Measurements from ENCODE around the gene KRTAP4-12. TPM values are rescaled to one million over a fixed set of nuclear protein-coding genes. Genes with fewer than 3 reads are reported as not detected.
"Not testable (repeated sequence)": the region's sequence is repeated elsewhere in the genome, so short reads cannot be mapped to it uniquely, and the experiment has no call there.

KRTAP4-12 gene
- total RNA-seq, 2 experiments from 2014 or later: not detected

GRCh38 chr17:41151525-41151924 lies 27.5 kb upstream of the KRTAP4-12 start:
- ATAC-seq (ENCODE audit: poor library complexity): no peak
- no peak for DNase-seq
- H3K9me3 ChIP-seq (ENCODE audit: control insufficient read depth in 1 of 2, insufficient read depth in 1 of 2, low read length in 2 of 2): no peaks in the 10 kb centered on the region
- POLR2A ChIA-PET: interaction anchor here (0.7 kb wide), 1 partner anchor 27 kb away, joined by 3 read pairs; the partner anchor contains the start of gene KRTAP4-12
- H3K4me3 Mint-ChIP-seq: no peak overlapping the region
- no peaks in the 10 kb centered on the region for H3K9me3 Mint-ChIP-seq
- H3K4me1 Mint-ChIP-seq (ENCODE audit: low read depth): peaks cover 4% of the 10 kb centered on the region
- H3K36me3 ChIP-seq (ENCODE audit: insufficient read depth, low read length): no peaks in the 10 kb centered on the region
- CTCF ChIA-PET: no interaction called here
- H3K4me1 ChIP-seq (ENCODE audit: insufficient read depth, low read length): no peaks in the 10 kb centered on the region
- H3K27ac Mint-ChIP-seq: no peak overlapping the region
- H3K36me3 Mint-ChIP-seq (ENCODE audit: low read depth): no peaks in the 10 kb centered on the region
- no peak overlapping the region for H3K27ac ChIP-seq (ENCODE audit: low read depth in 1 of 2, low read length in 2 of 2)
- intact Hi-C loops (cut with DNase I, micrococcal nuclease): no loop called here
- no peak overlapping the region for H3K4me3 ChIP-seq (ENCODE audit: low read length)
- H3K27me3 Mint-ChIP-seq: peaks cover 18% of the 10 kb centered on the region
- no peak for TF ChIP-seq CTCF (IDR thresholded peaks at IDR 0.05)
- no peaks in the 10 kb centered on the region for H3K27me3 ChIP-seq (ENCODE audit: control insufficient read depth in 1 of 2, insufficient read depth in 2 of 2, low read length in 2 of 2)

GRCh38 chr17:41150026-41150425 lies 26.0 kb upstream of the KRTAP4-12 start:
- no peak for DNase-seq
- CTCF ChIA-PET: no interaction called here

GRCh38 chr17:41149652-41149985 lies 25.6 kb upstream of the KRTAP4-12 start, which contains the start of gene KRTAP4-5:
KRTAP4-5 (minus strand) TSS chr17:41149825; CDS start chr17:41149767, 58 bp downstream.
- no peaks in the 10 kb centered on the region for H3K9me3 Mint-ChIP-seq

More at GRCh38 chr17:41150026-41150425, 26.0 kb upstream of the KRTAP4-12 start:
- H3K4me3 Mint-ChIP-seq: no peak overlapping the region
- POLR2A ChIA-PET: no interaction called here
- ATAC-seq (ENCODE audit: poor library complexity): no peak
- H3K9me3 Mint-ChIP-seq: no peaks in the 10 kb centered on the region
- H3K4me1 Mint-ChIP-seq (ENCODE audit: low read depth): peaks cover 4% of the 10 kb centered on the region
- Histone ChIP-seq H3K27me3 (ENCODE audit: control insufficient read depth in 1 of 2, insufficient read depth in 2 of 2, low read length in 2 of 2) (no peaks in the 10 kb centered on the region), H3K36me3 (ENCODE audit: insufficient read depth, low read length) (no peaks in the 10 kb centered on the region), H3K4me1 (ENCODE audit: insufficient read depth, low read length) (no peaks in the 10 kb centered on the region), H3K4me3 (ENCODE audit: low read length) (no peak overlapping the region), H3K9me3 (ENCODE audit: control insufficient read depth in 1 of 2, insufficient read depth in 1 of 2, low read length in 2 of 2) (no peaks in the 10 kb centered on the region), H3K27ac (ENCODE audit: low read depth in 1 of 2, low read length in 2 of 2) (no peak overlapping the region)
- peaks cover 13% of the 10 kb centered on the region for H3K27me3 Mint-ChIP-seq
- intact Hi-C loops (cut with DNase I, micrococcal nuclease): no loop called here
- no peak overlapping the region for H3K27ac Mint-ChIP-seq
- no peak for TF ChIP-seq CTCF (IDR thresholded peaks at IDR 0.05)
- no peaks in the 10 kb centered on the region for H3K36me3 Mint-ChIP-seq (ENCODE audit: low read depth)

GRCh38 chr17:41148971-41149651 lies 25.1 kb upstream of the KRTAP4-12 start:
- H3K36me3 ChIP-seq (ENCODE audit: insufficient read depth, low read length); H3K27ac ChIP-seq (ENCODE audit: low read depth in 1 of 2, low read length in 2 of 2); H3K36me3 Mint-ChIP-seq (ENCODE audit: low read depth); H3K4me3 ChIP-seq (ENCODE audit: low read length); H3K4me1 Mint-ChIP-seq (ENCODE audit: low read depth); DNase-seq; CTCF ChIA-PET; H3K27me3 ChIP-seq (ENCODE audit: control insufficient read depth in 1 of 2, insufficient read depth in 2 of 2, low read length in 2 of 2); H3K9me3 Mint-ChIP-seq; ATAC-seq (ENCODE audit: poor library complexity); POLR2A ChIA-PET; H3K4me1 ChIP-seq (ENCODE audit: insufficient read depth, low read length); H3K27ac Mint-ChIP-seq; H3K9me3 ChIP-seq (ENCODE audit: control insufficient read depth in 1 of 2, insufficient read depth in 1 of 2, low read length in 2 of 2); intact Hi-C loops (cut with DNase I, micrococcal nuclease); H3K4me3 Mint-ChIP-seq: not testable (repeated sequence)
- H3K27me3 Mint-ChIP-seq: peaks cover 13% of the 10 kb centered on the region

More at GRCh38 chr17:41149652-41149985, 25.6 kb upstream of the KRTAP4-12 start, which contains the start of gene KRTAP4-5:
- Histone ChIP-seq H3K9me3 (ENCODE audit: control insufficient read depth in 1 of 2, insufficient read depth in 1 of 2, low read length in 2 of 2) (no peaks in the 10 kb centered on the region), H3K4me1 (ENCODE audit: insufficient read depth, low read length) (no peaks in the 10 kb centered on the region), H3K27ac (ENCODE audit: low read depth in 1 of 2, low read length in 2 of 2) (no peak within 1 kb of the TSS), H3K36me3 (ENCODE audit: insufficient read depth, low read length) (no peaks in the 10 kb centered on the region), H3K4me3 (ENCODE audit: low read length) (no peak within 1 kb of the TSS), H3K27me3 (ENCODE audit: control insufficient read depth in 1 of 2, insufficient read depth in 2 of 2, low read length in 2 of 2) (no peaks in the 10 kb centered on the region)
- Mint-ChIP-seq H3K4me1 (ENCODE audit: low read depth) (peaks cover 4% of the 10 kb centered on the region), H3K27ac (no peak within 1 kb of the TSS), H3K4me3 (no peak within 1 kb of the TSS), H3K36me3 (ENCODE audit: low read depth) (no peaks in the 10 kb centered on the region), H3K27me3 (peaks cover 13% of the 10 kb centered on the region)
- TF ChIP-seq CTCF (IDR thresholded peaks at IDR 0.05): no peak
- POLR2A ChIA-PET: no interaction called here
- intact Hi-C loops (cut with DNase I, micrococcal nuclease): no loop called here
- CTCF ChIA-PET: no interaction called here
- DNase-seq: no peak
- ATAC-seq (ENCODE audit: poor library complexity): no peak

Measured in CD4-positive, alpha-beta T cell (primary cell).